H1 (cell line): ENCODE measurements around the gene FAM53A. TPM values are rescaled to one million over a fixed set of nuclear protein-coding genes. Genes with fewer than 3 reads are reported as not detected.

Source experiments
- CTCF ChIA-PET: fragments of 300-600 bp; sonication (Branson Sonifier 250); formaldehyde crosslinking; loops from one replicate; lab custom pipeline; 2021; ENCODE audit not compliant: partially characterized antibody; lab: Charles Lee
- POLR2A ChIA-PET: fragments of 300-600 bp; sonication (Branson Sonifier 250); formaldehyde crosslinking; loops from one replicate; lab custom pipeline; 2021; ENCODE audit warnings: inconsistent platforms; ENCODE audit not compliant: partially characterized antibody; lab: Charles Lee
- DNase-seq, 2 experiments: peaks; one replicate each; pipeline versions ENCODE4 v3.0.0 to v3.0.0-alpha.2; 2010 to 2022; ENCODE audit warnings: low spot score in 2 of 2, low read depth in 1 of 2, mixed read lengths in 1 of 2
- FAIRE-seq: peaks from 2 replicates; lab custom pipeline; 2011; peaks lifted over from hg19 to GRCh38; lab: Jason Lieb, UNC
- H2AFZ ChIP-seq: 2 replicates; pipeline ENCODE4 v1.8.1; 2012; ENCODE audit warnings: low read length, inconsistent platforms
- H2AK5ac ChIP-seq: 2 replicates; pipeline ENCODE4 v1.6.1; 2013; ENCODE audit warnings: low read depth, low read length
- H2BK120ac ChIP-seq: replicated peaks from 2 replicates; pipeline ENCODE3; 2013; ENCODE audit warnings: low read depth, low read length, inconsistent platforms
- H2BK12ac ChIP-seq: 2 replicates; pipeline ENCODE4 v1.6.1; 2013; ENCODE audit warnings: low read depth, low read length
- H2BK15ac ChIP-seq: 2 replicates; pipeline ENCODE4 v1.6.1; 2013; ENCODE audit warnings: low read length
- H2BK20ac ChIP-seq: 2 replicates; pipeline ENCODE4 v1.6.1; 2013; ENCODE audit warnings: low read length
- H2BK5ac ChIP-seq: 2 replicates; pipeline ENCODE4 v1.6.1; 2013; ENCODE audit warnings: low read depth, low read length
- H3K14ac ChIP-seq: 2 replicates; pipeline ENCODE4 v1.6.1; 2013; ENCODE audit warnings: inconsistent platforms; ENCODE audit not compliant: insufficient read length
- H3K18ac ChIP-seq: 2 replicates; pipeline ENCODE4 v1.6.1; 2013; ENCODE audit warnings: low read length; ENCODE audit errors: extremely low read depth
- H3K23ac ChIP-seq: 2 replicates; pipeline ENCODE4 v1.6.1; 2013; ENCODE audit warnings: inconsistent platforms; ENCODE audit not compliant: insufficient read length
- H3K23me2 ChIP-seq: 2 replicates; pipeline ENCODE4 v1.6.1; 2013; ENCODE audit warnings: low read depth, low read length
- H3K27ac ChIP-seq: 2 replicates; pipeline ENCODE4 v1.6.1; 2011; ENCODE audit warnings: low read depth, low read length, inconsistent platforms
- H3K27me3 ChIP-seq, 4 experiments: replicated peaks in 1 of 4; 1 replicate in 1 of 4; 2 replicates in 3 of 4; pipeline versions ENCODE4 v1.6.1 to v1.8.1; 2011 to 2013; ENCODE audit warnings: low read length in 3 of 4, mild to moderate bottlenecking in 3 of 4, inconsistent platforms in 2 of 4, mixed read lengths in 2 of 4, moderate library complexity in 1 of 4; ENCODE audit not compliant: control insufficient read depth in 3 of 4, insufficient read depth in 3 of 4; ENCODE audit errors: extremely low read depth in 1 of 4
- H3K36me3 ChIP-seq, 4 experiments: 2 replicates each; pipeline versions ENCODE4 v1.6.1 to v1.8.1; 2011 to 2013; ENCODE audit warnings: mild to moderate bottlenecking in 4 of 4, low read length in 3 of 4, moderate library complexity in 2 of 4, control low read depth in 1 of 4, inconsistent platforms in 1 of 4; ENCODE audit not compliant: insufficient read depth in 4 of 4, control insufficient read depth in 2 of 4
- H3K4ac ChIP-seq: replicated peaks from 2 replicates; pipeline ENCODE3; 2013; ENCODE audit warnings: low read length, low read depth, mixed read lengths, inconsistent platforms; ENCODE audit not compliant: insufficient read length
- H3K4me1 ChIP-seq, 4 experiments: replicated peaks in 1 of 4; 1 replicate in 1 of 4; 2 replicates in 3 of 4; pipeline versions ENCODE4 v1.6.1 to v1.8.1; 2011 to 2013; ENCODE audit warnings: low read length in 3 of 4, inconsistent platforms in 2 of 4, mixed read lengths in 1 of 4; ENCODE audit not compliant: insufficient read depth in 4 of 4, control insufficient read depth in 3 of 4
- H3K4me2 ChIP-seq, 2 experiments: 2 replicates each; pipeline versions ENCODE4 v1.6.1 to v1.8.1; 2011 to 2013; ENCODE audit warnings: low read depth in 2 of 2, low read length in 2 of 2, control low read depth in 1 of 2, inconsistent platforms in 1 of 2, mild to moderate bottlenecking in 1 of 2; ENCODE audit not compliant: insufficient read depth in 1 of 2
- H3K4me3 ChIP-seq, 4 experiments: fragments of 200-600, 300-600 bp in 1 of 4; sonication (generic), shearing (Covaris generic), sonication (Bioruptor Twin) in 1 of 4; 2 replicates each; pipeline versions ENCODE4 v1.5.1 to v1.8.1; 2011 to 2016; ENCODE audit warnings: low read length in 4 of 4, low read depth in 3 of 4, control low read depth in 2 of 4, inconsistent platforms in 2 of 4, mild to moderate bottlenecking in 2 of 4, mixed read lengths in 1 of 4, moderate library complexity in 1 of 4; ENCODE audit not compliant: insufficient read depth in 2 of 4; ENCODE audit errors: extremely low read depth in 1 of 4
- H3K56ac ChIP-seq: replicated peaks from 2 replicates; pipeline ENCODE3; 2013; ENCODE audit warnings: low read depth, mild to moderate bottlenecking, mixed read lengths, low read length, inconsistent platforms; ENCODE audit not compliant: insufficient read length
- H3K79me1 ChIP-seq: 2 replicates; pipeline ENCODE4 v1.6.1; 2013; ENCODE audit warnings: low read depth, low read length, control low read depth
- H3K79me2 ChIP-seq, 2 experiments: 2 replicates each; pipeline versions ENCODE4 v1.6.1 to v1.8.1; 2012 to 2013; ENCODE audit warnings: low read length in 2 of 2, mild to moderate bottlenecking in 2 of 2, inconsistent platforms in 1 of 2; ENCODE audit not compliant: insufficient read depth in 2 of 2, control insufficient read depth in 1 of 2
- H3K9ac ChIP-seq, 4 experiments: replicated peaks in 1 of 4; 1 replicate in 1 of 4; 2 replicates in 3 of 4; pipeline versions ENCODE4 v1.6.1 to v1.8.1; 2011 to 2013; ENCODE audit warnings: low read depth in 3 of 4, low read length in 3 of 4, control low read depth in 2 of 4, mild to moderate bottlenecking in 2 of 4, moderate library complexity in 2 of 4, inconsistent platforms in 1 of 4; ENCODE audit errors: extremely low read depth in 1 of 4
- H3K9me3 ChIP-seq, 2 experiments: 2 replicates each; pipeline versions ENCODE4 v1.6.1 to v1.8.1; 2012 to 2013; ENCODE audit warnings: mild to moderate bottlenecking in 2 of 2, moderate library complexity in 2 of 2, control low read depth in 1 of 2, inconsistent platforms in 1 of 2, low read depth in 1 of 2, low read length in 1 of 2, mixed read lengths in 1 of 2; ENCODE audit not compliant: insufficient read depth in 2 of 2
- H4K20me1 ChIP-seq, 2 experiments: replicated peaks in 1 of 2; 2 replicates each; pipeline versions ENCODE3 to v1.8.1; 2011 to 2013; ENCODE audit warnings: inconsistent platforms in 2 of 2, low read length in 2 of 2, mild to moderate bottlenecking in 1 of 2; ENCODE audit not compliant: insufficient read depth in 2 of 2, control insufficient read depth in 1 of 2
- H4K5ac ChIP-seq: 2 replicates; pipeline ENCODE4 v1.6.1; 2013; ENCODE audit warnings: low read length, low read depth, mixed read lengths, inconsistent platforms; ENCODE audit not compliant: insufficient read length
- H4K8ac ChIP-seq: 2 replicates; pipeline ENCODE4 v1.8.0; 2013; ENCODE audit warnings: mild to moderate bottlenecking, moderate library complexity, low read length, inconsistent platforms; ENCODE audit not compliant: insufficient read depth; ENCODE audit errors: extremely low read depth
- H4K91ac ChIP-seq: replicated peaks from 2 replicates; pipeline ENCODE3; 2013; ENCODE audit warnings: low read length, mixed read lengths, inconsistent platforms; ENCODE audit not compliant: insufficient read length
- CTBP2 ChIP-seq: IDR thresholded peaks from 2 replicates; pipeline ENCODE4 v1.7.0; 2011; ENCODE audit warnings: borderline replicate concordance, mild to moderate bottlenecking, moderate library complexity, mixed read lengths, low read length; ENCODE audit not compliant: insufficient read depth, insufficient read length
- CTCF ChIP-seq, 3 experiments: IDR thresholded peaks; 1 replicate in 2 of 3; 2 replicates in 1 of 3; pipeline versions ENCODE4 v1.5.1 to v1.6.1; 2011; ENCODE audit warnings: low read length in 3 of 3, mild to moderate bottlenecking in 3 of 3, inconsistent platforms in 2 of 3, low read depth in 1 of 3, moderate library complexity in 1 of 3; ENCODE audit not compliant: insufficient read depth in 1 of 3; ENCODE audit errors: control extremely low read depth in 1 of 3
- EP300 ChIP-seq, 2 experiments: IDR thresholded peaks; 1 replicate in 1 of 2; 2 replicates in 1 of 2; pipeline ENCODE4 v1.6.1; 2011 to 2012; ENCODE audit warnings: low read depth in 2 of 2, low read length in 2 of 2, mild to moderate bottlenecking in 2 of 2, borderline replicate concordance in 1 of 2, inconsistent platforms in 1 of 2, moderate library complexity in 1 of 2
- EZH2 ChIP-seq: fragments of 200-600 bp; sonication (generic); IDR thresholded peaks from 2 replicates; pipeline ENCODE4 v1.7.1; 2012; ENCODE audit warnings: low read depth, mild to moderate bottlenecking, moderate library complexity, low read length, inconsistent platforms; ENCODE audit not compliant: severe bottlenecking
- KDM4A ChIP-seq: IDR thresholded peaks from one replicate; pipeline ENCODE4 v1.7.1; 2012; ENCODE audit warnings: low read depth, mild to moderate bottlenecking, moderate library complexity, low read length, inconsistent platforms; ENCODE audit not compliant: severe bottlenecking
- NANOG ChIP-seq: IDR thresholded peaks from 2 replicates; pipeline ENCODE4 v1.6.1; 2011; ENCODE audit warnings: low read length, low read depth, mild to moderate bottlenecking, inconsistent platforms; ENCODE audit not compliant: insufficient read depth, poor library complexity, severe bottlenecking
- TBP ChIP-seq: IDR thresholded peaks from 2 replicates; pipeline ENCODE4 v1.6.1; 2011; ENCODE audit warnings: low read depth, low read length, improper control_type of control experiment
- WGBS, 2 experiments: shearing (Covaris generic) in 1 of 2; methylation state at CpG; one replicate each; pipeline versions ENCODE4 v1.1.6 to v1.1.7; 2013 to 2015; ENCODE audit warnings: low lambda C conversion rate in 2 of 2, mixed read lengths in 2 of 2, inconsistent platforms in 1 of 2, low coverage in 1 of 2, missing lambda C conversion rate in 1 of 2; ENCODE audit not compliant: insufficient replicate concordance in 2 of 2, insufficient coverage in 1 of 2, insufficient read length in 1 of 2; ENCODE audit errors: extremely low coverage in 1 of 2, missing lambda C conversion rate in 1 of 2; 5-methylcytosine and 5-hydroxymethylcytosine counted together
- polyA plus RNA-seq, 7 experiments: library from polyadenylated mRNA; depleted of rRNA in 3 of 7; stranded (reverse) in 5 of 7; unstranded in 2 of 7; fragments of >200 nt in 5 of 7; fragments of 200-250 nt in 2 of 7; gene quantifications; 1 replicate in 5 of 7; 2 replicates in 1 of 7; 4 replicates in 1 of 7; pipeline versions ENCODE4 v1.2.1 to v1.2.3, GENCODE V29; 2011 to 2013; ENCODE audit warnings: missing spikeins in 2 of 7, mixed read lengths in 2 of 7
- total RNA-seq: library from RNA; stranded (reverse); fragmentation: NEBNext Ultra II Directional; extraction: Animal tissue kit (Norgen Biotek cat#: 25700); gene quantifications from 2 replicates; pipeline ENCODE4 v1.2.1, GENCODE V29; 2021

Gene FAM53A
- total and polyA plus RNA-seq, 2 of the 8 experiments (the other 6 are each of a cell fraction or from before 2014, with no cell fraction given), result 1.9 to 2.0 TPM

GRCh38 chr4:1594871-1595788, 89.0 kb downstream of the FAM53A start:
- 88% methylated on average over 18 of the region's 24 CpGs; no CpG with 5 or more reads in 1 of the 2 experiments for WGBS, 2 experiments
- H3K79me2 ChIP-seq, result no peaks in the 10 kb centered on the region
- TF ChIP-seq EZH2 (no peak), KDM4A (no peak), NANOG (no peak), EP300 (IDR thresholded peaks at IDR 0.05; ENCODE audit: borderline replicate concordance in 1 of 2, low read depth in 2 of 2, low read length in 2 of 2) (no peak), TBP (no peak), CTBP2 (no peak), CTCF (IDR thresholded peaks at IDR 0.05; ENCODE audit: control extremely low read depth in 1 of 3, insufficient read depth in 1 of 3, low read depth in 1 of 3, low read length in 3 of 3) (no peak)

More at GRCh38 chr4:1594871-1595788, 89.0 kb downstream of the FAM53A start:
- H2BK20ac ChIP-seq, result no peak overlapping the region
- no peak overlapping the region for H3K4me2 ChIP-seq
- no peak overlapping the region for H3K18ac ChIP-seq
- H2AFZ ChIP-seq, result no peak overlapping the region
- H3K14ac ChIP-seq, result no peak overlapping the region
- H3K23ac ChIP-seq, result no peak overlapping the region
- H3K79me1 ChIP-seq, result no peaks in the 10 kb centered on the region; the same call in 1 of the 2 replicates
- H2AK5ac ChIP-seq, result no peak overlapping the region
- H3K27me3 ChIP-seq, result no peaks in the 10 kb centered on the region
- H3K9me3 ChIP-seq, result no peaks in the 10 kb centered on the region; a peak in 1 of 4 replicates
- peaks cover 0 to 10% (median 5%) of the 10 kb centered on the region in 4 experiments; a peak in 4 of 7 replicates for H3K4me1 ChIP-seq
- H3K9ac ChIP-seq, result no peak overlapping the region
- POLR2A ChIA-PET, result no interaction called here
- no peak for DNase-seq
- CTCF ChIA-PET, result interaction anchor here (0.6 to 1.9 kb wide), 8 partner anchors 11 to 210 kb away, joined by 3 to 5 read pairs (median 3); no protein-coding TSS in a partner anchor
- FAIRE-seq, result no peak
- no peak overlapping the region for H3K27ac ChIP-seq
- no peaks in the 10 kb centered on the region for H4K20me1 ChIP-seq
- H3K4me3 ChIP-seq, result no peak overlapping the region
- no peak overlapping the region for H4K8ac ChIP-seq
- no peak overlapping the region for H2BK15ac ChIP-seq
- H4K91ac ChIP-seq, result no peak overlapping the region
- no peak overlapping the region for H3K56ac ChIP-seq
- H3K4ac ChIP-seq, result no peak overlapping the region
- H2BK120ac ChIP-seq, result no peak overlapping the region
- H4K5ac ChIP-seq, result no peak overlapping the region
- H2BK5ac ChIP-seq, result no peak overlapping the region
- H2BK12ac ChIP-seq, result no peak overlapping the region
- no peaks in the 10 kb centered on the region; the same call in 1 of the 2 replicates for H3K23me2 ChIP-seq
- no peaks in the 10 kb centered on the region for H3K36me3 ChIP-seq
